H1 (cell line): ENCODE results near the gene ZMIZ1.

Experiments
- CTCF ChIP-seq, 3 experiments: IDR thresholded peaks; 1 replicate in 2 of 3; 2 replicates in 1 of 3; pipeline versions ENCODE4 v1.5.1 to v1.6.1; 2011; ENCODE audit warnings: low read length in 3 of 3, mild to moderate bottlenecking in 3 of 3, inconsistent platforms in 2 of 3, low read depth in 1 of 3, moderate library complexity in 1 of 3; ENCODE audit not compliant: insufficient read depth in 1 of 3; ENCODE audit errors: control extremely low read depth in 1 of 3
- FOSL1 ChIP-seq: IDR thresholded peaks from 2 replicates; pipeline ENCODE4 v1.6.1; 2011; ENCODE audit warnings: mild to moderate bottlenecking, low read depth, low read length, moderate library complexity; ENCODE audit not compliant: insufficient read depth
- KDM5A ChIP-seq: fragments of 200-600 bp; IDR thresholded peaks from 2 replicates; pipeline ENCODE4 v1.7.1; 2012; ENCODE audit warnings: mild to moderate bottlenecking, low read length, inconsistent platforms, mixed read lengths
- MAFK ChIP-seq: IDR thresholded peaks from 2 replicates; pipeline ENCODE4 v1.6.1; 2012; ENCODE audit warnings: low read depth, mild to moderate bottlenecking, improper control_type of control experiment, low read length
- RAD21 ChIP-seq, 2 experiments: IDR thresholded peaks in 1 of 2; conservative IDR thresholded peaks in 1 of 2; 2 replicates each; pipeline ENCODE4 v1.6.1; 2011; ENCODE audit warnings: low read depth in 2 of 2, low read length in 2 of 2, improper control_type of control experiment in 1 of 2, inconsistent platforms in 1 of 2, mild to moderate bottlenecking in 1 of 2, moderate library complexity in 1 of 2

- no peak for TF ChIP-seq RAD21 (IDR thresholded peaks at IDR 0.05 in 1 of 2, conservative IDR thresholded peaks at IDR 0.05 in 1 of 2; ENCODE audit: low read depth in 2 of 2, low read length in 2 of 2)
- no peak for TF ChIP-seq FOSL1
- TF ChIP-seq KDM5A = no peak
- TF ChIP-seq MAFK = no peak
- no peak for TF ChIP-seq CTCF (IDR thresholded peaks at IDR 0.05; ENCODE audit: control extremely low read depth in 1 of 3, insufficient read depth in 1 of 3, low read depth in 1 of 3, low read length in 3 of 3)
Measured at GRCh38 chr10:79280956-79281355, 212.2 kb downstream of the ZMIZ1 start.
